Neural cell (in vitro differentiated cells): ENCODE results near the gene PKDCC.

ENCODE experiments used
- EP300 ChIP-seq: fragments of 450-650 bp; conservative IDR thresholded peaks from 2 replicates; pipeline ENCODE4 v1.6.1; 2014; ENCODE audit warnings: antibody characterized with exemption, mild to moderate bottlenecking, moderate library complexity; ENCODE audit not compliant: poor library complexity, severe bottlenecking
- EZH2 ChIP-seq: fragments of 200-600, 300-800 bp; shearing (Covaris generic), sonication (generic); IDR thresholded peaks from 2 replicates; pipeline ENCODE4 v1.6.1; 2014; ENCODE audit warnings: antibody characterized with exemption, low read length, borderline replicate concordance, mild to moderate bottlenecking; ENCODE audit not compliant: insufficient read depth, poor library complexity, severe bottlenecking
- MXI1 ChIP-seq: fragments of 450-650 bp; conservative IDR thresholded peaks from 2 replicates; pipeline ENCODE4 v1.6.1; 2014; ENCODE audit warnings: antibody characterized with exemption, mild to moderate bottlenecking; ENCODE audit not compliant: poor library complexity, severe bottlenecking
- TAF1 ChIP-seq: IDR thresholded peaks from 2 replicates; pipeline ENCODE4 v1.6.1; 2012; ENCODE audit warnings: low read depth
- TF ChIP-seq, protein P1 (sequence below): IDR thresholded peaks from 2 replicates; pipeline ENCODE4 v1.6.1; 2012; ENCODE audit warnings: borderline replicate concordance
- TF ChIP-seq, protein P2 (sequence below): fragments of 450-650 bp; IDR thresholded peaks from 2 replicates; pipeline ENCODE4 v1.5.1; 2014; ENCODE audit warnings: antibody characterized with exemption, mild to moderate bottlenecking, moderate library complexity; ENCODE audit not compliant: poor library complexity, severe bottlenecking

DNA sequence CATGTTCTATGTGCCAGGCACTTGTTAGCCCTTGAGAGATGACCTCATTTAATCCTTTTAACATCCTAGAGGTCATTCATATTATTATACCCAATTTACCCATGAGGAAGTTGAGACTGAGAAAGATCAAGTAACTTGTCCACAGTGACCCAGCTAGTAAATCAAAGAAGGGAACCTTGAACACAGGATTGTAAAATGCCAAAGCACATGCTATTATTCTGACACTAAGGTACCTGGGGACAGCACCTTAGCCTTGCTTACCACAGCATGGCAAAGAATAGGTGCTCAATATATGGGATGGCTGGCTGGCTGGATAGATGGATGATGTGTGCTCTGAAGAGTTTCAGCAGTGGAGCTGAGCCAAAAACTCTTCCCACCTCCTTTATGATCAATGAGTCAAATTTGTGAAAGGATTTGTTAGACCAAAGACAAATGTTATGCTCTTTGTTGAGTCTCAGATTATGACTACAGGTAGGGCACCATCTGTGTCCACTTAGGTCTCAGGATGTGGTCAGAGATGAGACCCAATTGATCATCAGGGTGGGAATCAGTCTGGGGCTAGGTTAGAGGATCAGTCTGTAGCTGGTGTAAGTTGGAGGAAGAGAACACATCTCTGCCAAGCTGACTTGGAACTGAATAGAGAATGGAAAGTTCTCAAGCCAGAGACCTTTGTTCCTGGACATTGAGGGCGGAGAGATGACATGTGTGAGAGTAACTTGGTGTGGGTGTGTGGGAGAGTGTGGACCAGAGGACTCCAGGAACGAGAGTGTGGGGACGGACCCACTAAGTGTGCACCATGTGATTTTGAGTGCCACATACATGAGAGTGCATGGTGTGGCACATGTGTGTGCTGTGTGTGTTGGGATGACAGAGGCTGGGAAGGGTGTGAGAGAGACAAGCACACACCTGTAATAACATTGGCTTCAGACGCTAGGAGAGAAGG is 16.3 kb upstream of the PKDCC start:
- TF ChIP-seq, protein P1, sequence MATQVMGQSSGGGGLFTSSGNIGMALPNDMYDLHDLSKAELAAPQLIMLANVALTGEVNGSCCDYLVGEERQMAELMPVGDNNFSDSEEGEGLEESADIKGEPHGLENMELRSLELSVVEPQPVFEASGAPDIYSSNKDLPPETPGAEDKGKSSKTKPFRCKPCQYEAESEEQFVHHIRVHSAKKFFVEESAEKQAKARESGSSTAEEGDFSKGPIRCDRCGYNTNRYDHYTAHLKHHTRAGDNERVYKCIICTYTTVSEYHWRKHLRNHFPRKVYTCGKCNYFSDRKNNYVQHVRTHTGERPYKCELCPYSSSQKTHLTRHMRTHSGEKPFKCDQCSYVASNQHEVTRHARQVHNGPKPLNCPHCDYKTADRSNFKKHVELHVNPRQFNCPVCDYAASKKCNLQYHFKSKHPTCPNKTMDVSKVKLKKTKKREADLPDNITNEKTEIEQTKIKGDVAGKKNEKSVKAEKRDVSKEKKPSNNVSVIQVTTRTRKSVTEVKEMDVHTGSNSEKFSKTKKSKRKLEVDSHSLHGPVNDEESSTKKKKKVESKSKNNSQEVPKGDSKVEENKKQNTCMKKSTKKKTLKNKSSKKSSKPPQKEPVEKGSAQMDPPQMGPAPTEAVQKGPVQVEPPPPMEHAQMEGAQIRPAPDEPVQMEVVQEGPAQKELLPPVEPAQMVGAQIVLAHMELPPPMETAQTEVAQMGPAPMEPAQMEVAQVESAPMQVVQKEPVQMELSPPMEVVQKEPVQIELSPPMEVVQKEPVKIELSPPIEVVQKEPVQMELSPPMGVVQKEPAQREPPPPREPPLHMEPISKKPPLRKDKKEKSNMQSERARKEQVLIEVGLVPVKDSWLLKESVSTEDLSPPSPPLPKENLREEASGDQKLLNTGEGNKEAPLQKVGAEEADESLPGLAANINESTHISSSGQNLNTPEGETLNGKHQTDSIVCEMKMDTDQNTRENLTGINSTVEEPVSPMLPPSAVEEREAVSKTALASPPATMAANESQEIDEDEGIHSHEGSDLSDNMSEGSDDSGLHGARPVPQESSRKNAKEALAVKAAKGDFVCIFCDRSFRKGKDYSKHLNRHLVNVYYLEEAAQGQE = no peak
- TF ChIP-seq TAF1 (no peak), EZH2 (no peak), MXI1 (no peak), EP300 (no peak)
- TF ChIP-seq, protein P2, sequence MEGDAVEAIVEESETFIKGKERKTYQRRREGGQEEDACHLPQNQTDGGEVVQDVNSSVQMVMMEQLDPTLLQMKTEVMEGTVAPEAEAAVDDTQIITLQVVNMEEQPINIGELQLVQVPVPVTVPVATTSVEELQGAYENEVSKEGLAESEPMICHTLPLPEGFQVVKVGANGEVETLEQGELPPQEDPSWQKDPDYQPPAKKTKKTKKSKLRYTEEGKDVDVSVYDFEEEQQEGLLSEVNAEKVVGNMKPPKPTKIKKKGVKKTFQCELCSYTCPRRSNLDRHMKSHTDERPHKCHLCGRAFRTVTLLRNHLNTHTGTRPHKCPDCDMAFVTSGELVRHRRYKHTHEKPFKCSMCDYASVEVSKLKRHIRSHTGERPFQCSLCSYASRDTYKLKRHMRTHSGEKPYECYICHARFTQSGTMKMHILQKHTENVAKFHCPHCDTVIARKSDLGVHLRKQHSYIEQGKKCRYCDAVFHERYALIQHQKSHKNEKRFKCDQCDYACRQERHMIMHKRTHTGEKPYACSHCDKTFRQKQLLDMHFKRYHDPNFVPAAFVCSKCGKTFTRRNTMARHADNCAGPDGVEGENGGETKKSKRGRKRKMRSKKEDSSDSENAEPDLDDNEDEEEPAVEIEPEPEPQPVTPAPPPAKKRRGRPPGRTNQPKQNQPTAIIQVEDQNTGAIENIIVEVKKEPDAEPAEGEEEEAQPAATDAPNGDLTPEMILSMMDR = no peak
